ENCODE measurements around the gene SORBS1. TPM values are rescaled to one million over a fixed set of nuclear protein-coding genes. Genes with fewer than 3 reads are reported as not detected.

Gene SORBS1
- total and polyA plus RNA-seq, 4 experiments from 2014 or later: 0.67 to 0.93 (median 0.75) TPM; not detected in 1

GRCh38 chr10:95550073-95550672 lies 11.0 kb downstream of the SORBS1 start:
- no peaks in the 10 kb centered on the region for H3K36me3 Mint-ChIP-seq
- Histone ChIP-seq H3K27ac (ENCODE audit: low read depth, low read length) (no peak overlapping the region), H3K27me3 (ENCODE audit: insufficient read depth, low read length) (no peaks in the 10 kb centered on the region), H3K9me3 (ENCODE audit: control insufficient read depth in 1 of 2, low read length in 2 of 2) (no peaks in the 10 kb centered on the region), H3K4me1 (ENCODE audit: insufficient read depth, low read length) (no peaks in the 10 kb centered on the region), H3K4me3 (ENCODE audit: low read length in 2 of 2) (no peak overlapping the region), H3K36me3 (ENCODE audit: insufficient read depth, low read length) (no peaks in the 10 kb centered on the region)
- DNase-seq: no peak
- H3K4me1 Mint-ChIP-seq: no peaks in the 10 kb centered on the region
- intact Hi-C loops (cut with micrococcal nuclease): no loop called here
- POLR2A ChIA-PET (ENCODE audit: partially characterized antibody): no interaction called here
- H3K27me3 Mint-ChIP-seq: peaks cover 6 to 14% of the 10 kb centered on the region in 2 donors
- no peak overlapping the region for H3K4me3 Mint-ChIP-seq
- H3K27ac Mint-ChIP-seq: no peak overlapping the region
- CTCF ChIA-PET (ENCODE audit: partially characterized antibody): no interaction called here
- H3K9me3 Mint-ChIP-seq: peaks cover 0 to 7% (median 2%) of the 10 kb centered on the region in 8 donors

GRCh38 chr10:95547791-95548435 lies 13.3 kb downstream of the SORBS1 start:
- ChIA-PET POLR2A (ENCODE audit: partially characterized antibody) (no interaction called here), CTCF (ENCODE audit: partially characterized antibody) (interaction anchor here (0.7 kb wide), 1 partner anchor 117 kb away, joined by 3 read pairs; no protein-coding TSS in a partner anchor)
- H3K36me3 ChIP-seq (ENCODE audit: insufficient read depth, low read length): no peaks in the 10 kb centered on the region
- no peak overlapping the region for H3K4me3 Mint-ChIP-seq
- no peaks in the 10 kb centered on the region for H3K27me3 ChIP-seq (ENCODE audit: insufficient read depth, low read length)
- H3K27ac ChIP-seq (ENCODE audit: low read depth, low read length): no peak overlapping the region
- H3K27ac Mint-ChIP-seq: no peak overlapping the region
- H3K4me1 ChIP-seq (ENCODE audit: insufficient read depth, low read length): no peaks in the 10 kb centered on the region
- intact Hi-C loops (cut with micrococcal nuclease): no loop called here
- DNase-seq: no peak
- peaks cover 6 to 14% of the 10 kb centered on the region in 2 donors for H3K27me3 Mint-ChIP-seq
- peaks cover 0 to 3% (median under 1%) of the 10 kb centered on the region in 8 donors for H3K9me3 Mint-ChIP-seq
- H3K4me3 ChIP-seq (ENCODE audit: low read length in 2 of 2): no peak overlapping the region
- H3K36me3 Mint-ChIP-seq: no peaks in the 10 kb centered on the region
- H3K9me3 ChIP-seq (ENCODE audit: control insufficient read depth in 1 of 2, low read length in 2 of 2): no peaks in the 10 kb centered on the region
- H3K4me1 Mint-ChIP-seq: no peaks in the 10 kb centered on the region

- intact Hi-C loops (cut with micrococcal nuclease): no loop called here
- ChIA-PET POLR2A (ENCODE audit: partially characterized antibody) (no interaction called here), CTCF (ENCODE audit: partially characterized antibody) (no interaction called here)
- no peaks in the 10 kb centered on the region for H3K4me1 Mint-ChIP-seq
- peaks cover 0 to 3% (median 0%) of the 10 kb centered on the region in 8 donors for H3K9me3 Mint-ChIP-seq
- H3K4me3 ChIP-seq (ENCODE audit: low read length in 2 of 2): no peak overlapping the region
- H3K27me3 ChIP-seq (ENCODE audit: insufficient read depth, low read length): no peaks in the 10 kb centered on the region
- H3K27ac ChIP-seq (ENCODE audit: low read depth, low read length): no peak overlapping the region
- no peak overlapping the region for H3K4me3 Mint-ChIP-seq
- peaks cover 6 to 14% of the 10 kb centered on the region in 2 donors for H3K27me3 Mint-ChIP-seq
- H3K36me3 ChIP-seq (ENCODE audit: insufficient read depth, low read length): no peaks in the 10 kb centered on the region
- no peaks in the 10 kb centered on the region for H3K36me3 Mint-ChIP-seq
- H3K9me3 ChIP-seq (ENCODE audit: control insufficient read depth in 1 of 2, low read length in 2 of 2): no peaks in the 10 kb centered on the region
- no peak for DNase-seq
- H3K27ac Mint-ChIP-seq: no peak overlapping the region
- H3K4me1 ChIP-seq (ENCODE audit: insufficient read depth, low read length): no peaks in the 10 kb centered on the region
Observed at GRCh38 chr10:95547197-95547596, 14.0 kb downstream of the SORBS1 start.

GRCh38 chr10:95545981-95546380 lies 15.2 kb downstream of the SORBS1 start:
- Mint-ChIP-seq H3K36me3 (no peaks in the 10 kb centered on the region), H3K9me3 (peaks cover 0 to 3% (median 0%) of the 10 kb centered on the region in 8 donors), H3K4me1 (no peaks in the 10 kb centered on the region), H3K4me3 (no peak overlapping the region), H3K27ac (no peak overlapping the region), H3K27me3 (peaks cover 4 to 14% of the 10 kb centered on the region in 2 donors)
- H3K27ac ChIP-seq (ENCODE audit: low read depth, low read length): no peak overlapping the region
- no peaks in the 10 kb centered on the region for H3K36me3 ChIP-seq (ENCODE audit: insufficient read depth, low read length)
- ChIA-PET CTCF (ENCODE audit: partially characterized antibody) (no interaction called here), POLR2A (ENCODE audit: partially characterized antibody) (no interaction called here)
- DNase-seq: no peak
- H3K27me3 ChIP-seq (ENCODE audit: insufficient read depth, low read length): no peaks in the 10 kb centered on the region
- H3K4me3 ChIP-seq (ENCODE audit: low read length in 2 of 2): no peak overlapping the region
- intact Hi-C loops (cut with micrococcal nuclease): no loop called here
- H3K4me1 ChIP-seq (ENCODE audit: insufficient read depth, low read length): no peaks in the 10 kb centered on the region
- H3K9me3 ChIP-seq (ENCODE audit: control insufficient read depth in 1 of 2, low read length in 2 of 2): no peaks in the 10 kb centered on the region

- Histone ChIP-seq H3K9me3 (ENCODE audit: control insufficient read depth in 1 of 2, low read length in 2 of 2) (no peaks in the 10 kb centered on the region), H3K4me1 (ENCODE audit: insufficient read depth, low read length) (no peaks in the 10 kb centered on the region), H3K4me3 (ENCODE audit: low read length in 2 of 2) (no peak overlapping the region), H3K27ac (ENCODE audit: low read depth, low read length) (no peak overlapping the region), H3K27me3 (ENCODE audit: insufficient read depth, low read length) (no peaks in the 10 kb centered on the region), H3K36me3 (ENCODE audit: insufficient read depth, low read length) (no peaks in the 10 kb centered on the region)
- H3K36me3 Mint-ChIP-seq: no peaks in the 10 kb centered on the region
- no peak overlapping the region for H3K27ac Mint-ChIP-seq
- peaks cover 1 to 12% of the 10 kb centered on the region in 2 donors for H3K27me3 Mint-ChIP-seq
- ChIA-PET POLR2A (ENCODE audit: partially characterized antibody) (no interaction called here), CTCF (ENCODE audit: partially characterized antibody) (no interaction called here)
- intact Hi-C loops (cut with micrococcal nuclease): no loop called here
- no peak for DNase-seq
- no peak overlapping the region for H3K4me3 Mint-ChIP-seq
- H3K4me1 Mint-ChIP-seq: no peaks in the 10 kb centered on the region
- H3K9me3 Mint-ChIP-seq: peaks cover 0 to 3% (median 0%) of the 10 kb centered on the region in 8 donors
Observed at GRCh38 chr10:95544783-95545500, 16.2 kb downstream of the SORBS1 start.

- no peaks in the 10 kb centered on the region for H3K27me3 Mint-ChIP-seq
- Histone ChIP-seq H3K9me3 (ENCODE audit: control insufficient read depth in 1 of 2, low read length in 2 of 2) (no peaks in the 10 kb centered on the region), H3K27ac (ENCODE audit: low read depth, low read length) (no peak overlapping the region), H3K36me3 (ENCODE audit: insufficient read depth, low read length) (no peaks in the 10 kb centered on the region), H3K4me3 (ENCODE audit: low read length in 2 of 2) (no peak overlapping the region), H3K4me1 (ENCODE audit: insufficient read depth, low read length) (no peaks in the 10 kb centered on the region), H3K27me3 (ENCODE audit: insufficient read depth, low read length) (no peaks in the 10 kb centered on the region)
- no peak for DNase-seq
- ChIA-PET CTCF (ENCODE audit: partially characterized antibody) (no interaction called here), POLR2A (ENCODE audit: partially characterized antibody) (no interaction called here)
- no peaks in the 10 kb centered on the region for H3K36me3 Mint-ChIP-seq
- H3K9me3 Mint-ChIP-seq: peaks cover 0 to 3% (median 0%) of the 10 kb centered on the region in 8 donors
- no peaks in the 10 kb centered on the region for H3K4me1 Mint-ChIP-seq
- no peak overlapping the region for H3K27ac Mint-ChIP-seq
- intact Hi-C loops (cut with micrococcal nuclease): no loop called here
- H3K4me3 Mint-ChIP-seq: no peak overlapping the region
Observed at GRCh38 chr10:95543459-95543858, 17.7 kb downstream of the SORBS1 start.

GRCh38 chr10:95542761-95543160 lies 18.4 kb downstream of the SORBS1 start:
- Mint-ChIP-seq H3K27me3 (no peaks in the 10 kb centered on the region), H3K4me3 (no peak overlapping the region), H3K27ac (no peak overlapping the region), H3K4me1 (no peaks in the 10 kb centered on the region), H3K36me3 (no peaks in the 10 kb centered on the region), H3K9me3 (peaks cover 0 to 3% (median 0%) of the 10 kb centered on the region in 8 donors)
- Histone ChIP-seq H3K27me3 (ENCODE audit: insufficient read depth, low read length) (no peaks in the 10 kb centered on the region), H3K36me3 (ENCODE audit: insufficient read depth, low read length) (no peaks in the 10 kb centered on the region), H3K4me3 (ENCODE audit: low read length in 2 of 2) (no peak overlapping the region), H3K4me1 (ENCODE audit: insufficient read depth, low read length) (no peaks in the 10 kb centered on the region), H3K27ac (ENCODE audit: low read depth, low read length) (no peak overlapping the region), H3K9me3 (ENCODE audit: control insufficient read depth in 1 of 2, low read length in 2 of 2) (no peaks in the 10 kb centered on the region)
- no peak for DNase-seq
- ChIA-PET POLR2A (ENCODE audit: partially characterized antibody) (no interaction called here), CTCF (ENCODE audit: partially characterized antibody) (no interaction called here)
- intact Hi-C loops (cut with micrococcal nuclease): no loop called here

Data from CD4-positive, alpha-beta memory T cell (primary cell).